Measurements from ENCODE around the gene KLK14.

DNA sequence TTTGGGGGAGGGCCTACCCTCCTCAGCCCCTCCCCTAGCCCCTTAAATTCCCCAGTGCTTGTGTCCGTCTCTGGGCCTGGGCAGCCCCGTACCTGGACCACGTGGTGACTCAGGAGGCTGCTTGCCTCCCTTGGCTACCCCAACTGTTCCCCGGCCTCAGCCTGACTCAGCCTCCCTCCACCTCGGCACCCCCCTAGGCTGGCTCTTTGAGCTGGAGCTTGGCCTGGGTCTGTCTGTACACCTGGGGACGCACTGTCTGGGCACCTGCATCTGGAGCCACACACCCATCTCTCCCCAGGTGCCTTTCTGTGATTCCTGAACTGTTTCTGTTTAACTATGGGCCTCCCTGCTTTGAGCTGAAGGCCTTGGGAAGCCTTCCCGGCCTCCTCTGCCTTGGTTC is 1.8 kb upstream of the KLK14 start:
- TF ChIP-seq, protein P1, sequence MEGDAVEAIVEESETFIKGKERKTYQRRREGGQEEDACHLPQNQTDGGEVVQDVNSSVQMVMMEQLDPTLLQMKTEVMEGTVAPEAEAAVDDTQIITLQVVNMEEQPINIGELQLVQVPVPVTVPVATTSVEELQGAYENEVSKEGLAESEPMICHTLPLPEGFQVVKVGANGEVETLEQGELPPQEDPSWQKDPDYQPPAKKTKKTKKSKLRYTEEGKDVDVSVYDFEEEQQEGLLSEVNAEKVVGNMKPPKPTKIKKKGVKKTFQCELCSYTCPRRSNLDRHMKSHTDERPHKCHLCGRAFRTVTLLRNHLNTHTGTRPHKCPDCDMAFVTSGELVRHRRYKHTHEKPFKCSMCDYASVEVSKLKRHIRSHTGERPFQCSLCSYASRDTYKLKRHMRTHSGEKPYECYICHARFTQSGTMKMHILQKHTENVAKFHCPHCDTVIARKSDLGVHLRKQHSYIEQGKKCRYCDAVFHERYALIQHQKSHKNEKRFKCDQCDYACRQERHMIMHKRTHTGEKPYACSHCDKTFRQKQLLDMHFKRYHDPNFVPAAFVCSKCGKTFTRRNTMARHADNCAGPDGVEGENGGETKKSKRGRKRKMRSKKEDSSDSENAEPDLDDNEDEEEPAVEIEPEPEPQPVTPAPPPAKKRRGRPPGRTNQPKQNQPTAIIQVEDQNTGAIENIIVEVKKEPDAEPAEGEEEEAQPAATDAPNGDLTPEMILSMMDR (IDR thresholded peaks at IDR 0.05), result no peak
- TF ChIP-seq POLR2AphosphoS5 (IDR thresholded peaks at IDR 0.05), result no peak
